Measurements from ENCODE around the gene SRI.
A peak's percentile ranks its signal among the peaks of the same experiment; 100 is the strongest.
"Not testable (repeated sequence)": the region's sequence is repeated elsewhere in the genome, so short reads cannot be mapped to it uniquely, and the experiment has no call there.

The SRI gene, protein sequence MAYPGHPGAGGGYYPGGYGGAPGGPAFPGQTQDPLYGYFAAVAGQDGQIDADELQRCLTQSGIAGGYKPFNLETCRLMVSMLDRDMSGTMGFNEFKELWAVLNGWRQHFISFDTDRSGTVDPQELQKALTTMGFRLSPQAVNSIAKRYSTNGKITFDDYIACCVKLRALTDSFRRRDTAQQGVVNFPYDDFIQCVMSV

DNA sequence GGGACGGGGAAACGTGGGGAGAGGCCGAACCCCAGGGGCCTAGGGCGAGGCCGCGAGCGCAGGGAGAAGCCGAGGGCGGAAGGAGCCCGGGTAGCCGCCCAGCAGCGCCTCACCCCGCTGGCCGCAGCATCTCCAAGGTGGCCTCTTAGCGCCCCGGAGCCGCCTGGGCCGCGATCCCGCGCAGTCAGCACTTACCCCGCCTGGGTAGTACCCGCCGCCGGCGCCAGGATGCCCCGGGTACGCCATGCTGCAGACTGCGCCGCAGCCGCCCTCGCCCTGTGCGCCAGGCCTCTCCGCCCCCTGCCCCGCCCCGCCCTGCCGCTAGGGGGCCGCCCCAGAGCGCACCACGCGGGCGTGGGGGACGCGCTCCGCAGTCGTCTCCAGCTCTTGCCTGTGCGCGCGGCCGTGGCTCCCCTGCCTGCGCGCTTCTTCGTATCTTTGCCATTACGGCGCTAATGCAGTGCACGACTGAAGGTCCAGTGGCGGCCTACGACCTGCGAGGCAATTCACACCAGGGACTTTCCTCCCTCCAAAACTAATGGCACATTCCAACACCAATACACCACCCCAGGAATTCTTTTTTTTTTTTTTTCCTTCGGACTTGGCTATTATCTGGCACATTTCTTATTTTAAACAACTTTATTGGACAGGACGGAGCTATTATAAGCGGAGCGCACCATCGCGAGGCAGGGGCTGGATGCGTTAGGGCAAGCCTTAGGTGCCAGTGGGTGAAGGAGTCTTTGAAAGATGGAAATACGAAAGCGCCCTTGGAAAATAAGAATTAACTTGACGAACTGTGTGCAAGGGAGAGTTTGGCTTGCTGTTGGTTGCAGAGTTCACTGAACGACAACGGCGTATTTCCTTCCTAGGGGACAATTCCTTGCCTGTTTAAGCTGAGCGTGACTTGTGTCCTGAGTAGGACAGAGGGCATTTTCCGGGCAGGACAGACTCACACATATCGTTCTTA lies at the start of gene SRI:
TSS of gene SRI (minus strand) at position 258 of the 967 bp plus-strand sequence. CDS start at position 246, 12 bp downstream.
- DNase-seq (ENCODE audit: low spot score): peak; percentile 95

- DNase-seq (ENCODE audit: low spot score): no peak
Measured at GRCh38 chr7:88269586-88269985, 49.7 kb upstream of the SRI start.

DNA sequence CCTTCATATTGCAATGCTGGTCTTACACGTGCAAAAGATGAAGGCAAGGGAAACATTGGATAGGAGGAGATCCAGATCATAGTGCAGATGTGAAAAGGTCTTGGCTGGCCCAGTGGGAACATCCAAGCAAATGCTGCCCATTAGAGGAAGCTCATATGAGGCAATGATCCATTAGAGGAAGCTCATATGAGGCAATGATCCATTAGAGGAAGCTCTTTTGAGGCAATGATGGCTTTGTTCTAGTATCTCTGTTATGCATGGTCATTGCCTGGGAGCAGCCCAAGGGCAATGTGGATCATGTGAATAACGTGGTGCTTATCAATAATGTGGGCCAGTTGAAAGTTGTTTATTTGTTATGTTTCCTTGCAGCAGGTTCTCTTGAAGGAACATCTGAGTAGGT lies 49.0 kb upstream of the SRI start:
- no peak for DNase-seq (ENCODE audit: low spot score)

DNA sequence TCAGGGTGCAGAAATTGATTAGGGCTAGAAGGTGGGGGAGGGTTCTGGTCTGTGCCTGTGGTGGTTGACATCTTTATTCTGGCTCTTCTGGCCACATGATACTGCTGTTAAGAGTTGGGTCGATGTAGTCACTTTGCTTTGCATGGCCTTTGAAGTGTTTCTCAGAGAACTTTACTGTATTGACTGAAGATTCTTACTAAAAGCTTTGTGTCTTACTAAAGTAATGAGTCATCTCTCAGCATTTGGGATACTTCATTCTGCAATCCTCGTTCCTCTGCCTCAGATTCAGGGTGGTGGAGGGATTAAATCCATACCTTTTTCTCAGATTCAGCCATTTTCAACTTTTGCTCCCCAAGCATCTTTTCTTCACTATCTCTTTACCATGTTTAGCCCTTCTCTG lies 48.2 kb upstream of the SRI start:
- DNase-seq (ENCODE audit: low spot score): no peak

DNA sequence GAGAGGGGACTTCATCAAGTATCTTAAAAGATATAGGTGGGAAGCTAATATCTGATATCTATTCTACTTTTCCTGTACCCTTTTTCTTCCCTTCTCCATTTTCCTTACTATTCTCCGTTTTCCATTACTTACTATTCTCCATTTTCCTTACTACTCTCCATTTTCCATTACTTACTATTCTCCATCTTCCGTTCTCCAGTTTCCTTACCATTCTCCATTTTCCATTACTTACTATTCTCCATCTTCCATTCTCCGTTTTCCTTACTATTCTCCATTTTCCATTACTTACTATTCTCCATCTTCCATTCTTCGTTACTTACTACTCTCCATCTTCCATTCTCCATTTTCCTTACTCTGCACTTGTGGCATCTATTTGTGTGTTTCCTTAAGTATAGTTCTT lies 47.6 kb upstream of the SRI start:
- DNase-seq (ENCODE audit: low spot score): no peak

GRCh38 chr7:88264987-88265386 lies 45.1 kb upstream of the SRI start:
- DNase-seq (ENCODE audit: low spot score): not testable (repeated sequence)

- no peak for DNase-seq (ENCODE audit: low spot score)
Measured at GRCh38 chr7:88262562-88262961, 42.7 kb upstream of the SRI start.

DNA sequence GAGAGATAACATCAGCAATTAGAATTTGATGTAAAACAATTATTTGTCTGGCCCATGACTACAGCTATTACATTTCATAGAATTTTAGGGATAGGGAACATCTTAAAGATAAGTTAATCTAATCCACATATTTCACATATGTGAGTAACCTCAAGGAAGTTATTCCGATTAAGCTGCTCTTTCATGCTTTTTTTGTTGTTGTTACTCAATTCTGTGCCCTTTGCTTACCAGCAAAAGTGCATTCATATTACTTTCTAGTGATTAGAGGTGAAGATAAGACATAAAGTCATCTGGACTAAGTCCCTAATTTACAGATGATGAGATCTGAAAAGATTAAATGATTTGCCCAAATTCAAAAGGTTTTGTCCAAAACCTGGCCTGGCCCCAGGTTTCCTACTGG lies 40.9 kb upstream of the SRI start:
- DNase-seq (ENCODE audit: low spot score): no peak

DNA sequence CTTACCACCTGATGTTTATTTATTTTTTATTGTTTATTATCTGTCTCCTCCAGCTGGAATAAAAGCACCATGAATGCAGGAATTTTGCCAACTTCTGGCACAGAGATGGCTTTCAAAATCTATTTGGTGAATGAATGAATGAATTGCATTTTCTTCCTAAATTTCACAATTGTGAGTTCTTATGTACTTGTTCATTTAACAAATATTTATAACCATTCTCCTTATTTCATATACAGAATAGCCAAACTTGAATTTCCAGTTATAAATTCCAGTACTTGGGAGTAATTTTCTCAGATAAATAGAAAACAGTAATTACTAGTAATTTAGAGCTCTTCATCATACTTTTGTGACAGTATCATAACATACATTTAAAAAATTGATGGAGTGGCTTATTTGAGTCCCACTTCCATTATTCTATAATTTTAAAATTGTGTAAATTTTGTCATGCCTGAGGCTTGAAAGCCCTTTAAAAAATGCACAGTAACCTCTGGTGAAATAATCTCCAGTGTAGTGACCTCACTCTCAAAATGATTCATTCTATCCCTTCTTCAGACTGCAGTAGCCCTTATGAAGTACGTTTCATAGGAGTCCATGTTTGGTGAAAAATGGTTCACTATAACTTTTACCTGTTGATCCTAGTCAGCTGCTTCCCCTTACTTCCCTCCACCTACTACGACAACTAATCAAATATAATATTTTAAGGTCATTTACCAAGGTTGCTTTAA lies 40.0 kb upstream of the SRI start:
- DNase-seq (ENCODE audit: low spot score): no peak

DNA sequence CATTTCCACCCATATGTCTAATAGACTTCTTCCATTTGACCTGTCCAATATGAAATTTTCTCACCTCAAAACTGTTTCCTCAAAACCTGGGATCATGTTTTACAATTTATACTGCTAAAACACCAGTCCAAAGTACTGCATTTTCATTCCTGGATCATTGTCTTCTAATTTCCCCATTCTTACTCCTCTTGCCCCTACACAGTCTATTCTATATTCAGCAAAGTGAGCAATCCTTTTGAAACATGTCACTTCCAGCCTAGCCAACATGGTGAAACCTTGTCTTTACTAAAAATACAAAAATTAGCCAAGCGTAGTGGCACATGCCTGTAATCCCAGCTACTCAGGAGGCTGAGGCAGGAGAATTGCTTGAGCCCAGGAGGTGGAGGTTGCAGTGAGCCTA lies 38.5 kb upstream of the SRI start:
- DNase-seq (ENCODE audit: low spot score): not testable (repeated sequence)

DNA sequence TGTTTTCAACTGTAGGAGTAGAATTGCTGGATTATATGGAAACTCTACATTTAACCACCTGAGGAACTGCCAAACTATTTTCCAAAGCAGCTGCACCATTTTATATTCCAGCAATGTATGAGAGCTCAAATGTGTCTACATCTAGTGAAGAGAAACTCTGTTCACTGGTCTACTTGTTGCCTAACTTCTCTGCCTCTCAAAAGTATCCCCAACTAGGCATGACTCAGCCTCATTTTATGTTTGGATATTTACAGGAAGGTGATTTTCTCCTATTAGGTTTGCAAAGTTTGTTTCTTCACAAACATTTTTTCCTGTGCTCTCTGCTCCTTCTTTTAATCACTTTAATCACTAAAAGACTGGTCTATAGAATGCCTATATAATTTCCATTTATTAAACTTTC lies 37.1 kb upstream of the SRI start:
- no peak for DNase-seq (ENCODE audit: low spot score)

DNA sequence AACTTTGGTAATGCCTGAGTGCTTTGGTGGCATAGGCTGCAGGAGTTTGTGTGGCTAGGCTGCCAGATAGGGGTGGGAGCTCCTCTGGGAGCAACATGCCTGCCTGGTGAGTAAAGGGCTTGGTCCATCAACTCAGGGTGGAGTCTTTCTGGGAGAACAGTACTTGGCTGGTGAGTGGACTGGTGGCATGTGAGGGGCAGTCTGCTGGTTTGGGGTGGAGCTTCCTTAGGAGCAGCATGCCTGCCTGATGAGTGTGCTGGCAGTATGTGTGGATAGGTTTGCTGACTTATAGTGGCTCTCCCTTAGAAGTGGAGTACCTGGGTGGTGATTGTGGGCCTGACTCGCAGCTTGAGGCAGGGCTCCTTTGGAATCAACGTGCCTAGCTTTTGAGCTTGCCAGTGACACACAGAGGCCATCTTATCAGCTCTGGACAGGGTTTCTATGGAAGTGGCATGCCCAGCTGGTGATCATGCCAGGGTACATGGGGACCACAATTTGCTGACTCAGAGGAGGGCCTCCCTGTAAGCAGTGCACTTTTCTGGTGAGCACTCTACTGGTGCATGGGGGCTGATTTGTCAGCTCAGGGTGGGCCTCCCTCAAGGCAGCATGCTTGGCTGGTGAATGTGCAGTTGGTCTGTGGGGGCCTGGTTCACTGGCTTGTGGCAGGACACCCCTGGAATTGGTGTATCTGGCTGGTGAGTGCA lies 35.0 kb upstream of the SRI start:
- DNase-seq (ENCODE audit: low spot score): peak; percentile 16

DNA sequence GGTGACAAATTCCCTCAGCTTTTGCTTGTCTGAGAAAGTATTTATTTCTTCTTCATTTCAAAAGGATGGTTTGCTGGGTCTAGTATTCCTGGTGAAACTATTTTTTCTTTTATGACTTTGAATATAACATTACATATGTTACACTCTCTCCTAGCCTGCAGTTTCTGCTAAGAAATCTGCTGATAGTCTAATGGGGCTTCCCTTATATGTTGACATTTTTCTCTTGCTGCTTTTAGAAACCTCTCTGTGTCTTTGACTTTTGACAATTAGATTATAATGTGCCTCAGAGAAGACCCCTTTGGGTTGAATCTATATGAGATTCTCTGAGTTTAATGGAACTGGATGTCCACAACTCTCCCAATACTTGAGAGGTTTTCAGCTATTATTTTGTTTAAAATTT lies 33.8 kb upstream of the SRI start:
- DNase-seq (ENCODE audit: low spot score): no peak

DNA sequence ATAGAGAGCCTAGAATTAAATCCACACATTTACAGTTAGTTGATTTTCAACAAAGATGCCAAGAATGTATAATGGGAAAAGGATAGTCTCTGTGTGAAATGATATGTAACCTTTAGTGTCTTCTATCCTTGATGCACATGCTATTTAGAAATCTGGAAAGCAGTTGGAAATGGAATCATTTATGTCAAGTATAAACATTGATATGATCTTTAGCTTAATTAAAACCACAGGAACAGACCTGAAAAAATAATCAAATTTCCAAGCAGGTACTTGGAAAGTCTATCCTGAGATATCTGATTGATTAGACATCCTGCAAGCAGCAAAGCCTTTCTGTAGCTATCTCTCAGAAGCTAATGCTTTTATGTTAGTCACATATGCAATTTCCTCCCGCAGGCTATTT lies 24.4 kb upstream of the SRI start:
- no peak for DNase-seq (ENCODE audit: low spot score)

GRCh38 chr7:88243345-88243909 lies 23.6 kb upstream of the SRI start:
- peak; percentile 23 for DNase-seq (ENCODE audit: low spot score)

GRCh38 chr7:88239852-88240251 lies 20.0 kb upstream of the SRI start:
- no peak for DNase-seq (ENCODE audit: low spot score)

GRCh38 chr7:88233828-88234227 lies 14.0 kb upstream of the SRI start:
- no peak for DNase-seq (ENCODE audit: low spot score)

DNA sequence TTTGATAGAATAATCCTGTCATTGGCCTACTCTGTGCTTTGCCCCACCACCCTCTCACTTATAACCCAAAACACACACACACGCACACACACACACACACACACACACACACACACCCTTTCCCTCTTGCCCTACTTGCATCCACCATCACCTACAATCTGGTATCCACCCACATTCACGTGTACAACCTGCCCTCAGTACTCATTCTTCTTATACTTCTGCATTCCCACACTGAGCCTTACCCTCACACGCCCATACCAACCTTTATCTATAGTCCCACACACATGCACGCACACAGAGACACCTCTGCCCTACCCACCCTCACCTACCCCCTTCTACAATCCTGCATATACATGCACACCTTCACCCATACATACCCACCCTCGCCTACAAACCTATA lies 10.8 kb upstream of the SRI start:
- DNase-seq (ENCODE audit: low spot score): no peak

DNA sequence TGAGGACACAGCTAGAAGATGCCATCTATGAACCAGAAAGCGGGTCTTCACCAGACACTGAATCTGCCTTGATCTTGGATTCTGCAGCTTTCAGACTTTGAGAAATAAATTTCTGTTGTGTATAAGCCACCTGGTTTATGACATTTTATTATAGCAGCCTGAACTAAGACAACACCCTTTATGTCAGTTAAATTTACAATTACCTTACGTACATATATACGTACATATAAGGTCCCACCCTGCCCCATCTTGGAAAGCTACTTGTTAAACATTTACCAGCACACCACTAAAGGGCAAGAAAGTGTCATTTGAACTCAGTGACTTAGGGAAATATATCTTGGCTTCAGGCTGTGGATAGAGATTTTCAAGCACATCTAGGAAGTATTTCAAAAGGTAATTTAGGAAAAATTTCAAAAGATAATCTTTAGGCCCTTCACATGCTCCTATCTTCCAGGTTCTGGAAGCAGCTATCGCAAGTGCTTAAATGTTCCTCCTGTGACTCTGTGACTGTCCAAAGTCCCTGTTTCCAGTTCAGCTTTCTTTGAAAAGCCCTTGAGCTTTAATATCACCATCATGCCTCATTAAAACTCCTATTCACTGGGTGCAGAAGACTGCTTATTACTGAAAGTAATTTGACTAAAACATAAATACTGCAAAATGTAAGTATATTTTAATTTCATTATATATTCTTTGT lies 9.6 kb upstream of the SRI start:
- no peak for DNase-seq (ENCODE audit: low spot score)

GRCh38 chr7:88226886-88227516 lies 7.2 kb upstream of the SRI start:
- DNase-seq (ENCODE audit: low spot score): peak; percentile 22

DNA sequence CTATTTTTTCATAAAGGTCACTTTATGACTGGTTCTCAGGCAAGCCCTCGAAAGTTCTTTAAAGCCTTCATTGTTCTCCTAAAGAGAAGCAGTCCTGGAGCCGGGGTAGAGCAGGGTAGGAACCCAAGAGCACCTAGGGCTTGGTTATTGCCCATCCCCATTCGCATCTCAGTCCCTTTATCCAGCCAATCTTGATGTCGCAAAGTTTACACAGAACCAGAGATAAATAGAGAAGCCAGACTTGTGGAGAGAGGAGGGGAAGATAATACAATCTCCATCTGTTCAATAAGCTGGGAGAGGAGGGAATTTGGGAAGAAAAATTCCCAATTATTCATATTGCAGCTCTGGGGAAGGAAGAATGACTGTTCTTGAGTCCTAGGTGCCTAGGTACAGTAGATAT lies 6.4 kb upstream of the SRI start:
- no peak for DNase-seq (ENCODE audit: low spot score)

Measured in AG08396 (cell line).